ENCODE measurements around the gene PDZD2.

DNA sequence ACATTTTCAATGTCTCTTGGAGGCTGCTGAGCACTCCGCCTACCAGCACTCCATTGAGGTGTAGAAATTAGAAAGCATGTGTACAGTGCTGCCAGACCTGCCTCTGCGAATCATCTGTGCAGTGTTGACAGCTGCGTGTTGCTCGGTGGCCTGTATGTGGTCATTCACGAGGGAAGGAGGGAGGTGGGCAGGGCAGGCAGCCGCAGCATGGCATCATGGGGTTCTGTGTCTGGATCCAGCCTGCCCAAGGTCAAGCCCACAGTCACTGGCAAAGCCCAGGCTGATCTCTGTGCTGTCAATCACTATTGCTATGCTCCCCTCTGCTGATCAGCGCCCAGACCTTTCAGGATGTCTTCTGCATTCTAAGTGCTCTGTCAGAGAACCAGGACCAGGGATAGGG is 8.0 kb upstream of the PDZD2 start:
- TF ChIP-seq, protein P1, sequence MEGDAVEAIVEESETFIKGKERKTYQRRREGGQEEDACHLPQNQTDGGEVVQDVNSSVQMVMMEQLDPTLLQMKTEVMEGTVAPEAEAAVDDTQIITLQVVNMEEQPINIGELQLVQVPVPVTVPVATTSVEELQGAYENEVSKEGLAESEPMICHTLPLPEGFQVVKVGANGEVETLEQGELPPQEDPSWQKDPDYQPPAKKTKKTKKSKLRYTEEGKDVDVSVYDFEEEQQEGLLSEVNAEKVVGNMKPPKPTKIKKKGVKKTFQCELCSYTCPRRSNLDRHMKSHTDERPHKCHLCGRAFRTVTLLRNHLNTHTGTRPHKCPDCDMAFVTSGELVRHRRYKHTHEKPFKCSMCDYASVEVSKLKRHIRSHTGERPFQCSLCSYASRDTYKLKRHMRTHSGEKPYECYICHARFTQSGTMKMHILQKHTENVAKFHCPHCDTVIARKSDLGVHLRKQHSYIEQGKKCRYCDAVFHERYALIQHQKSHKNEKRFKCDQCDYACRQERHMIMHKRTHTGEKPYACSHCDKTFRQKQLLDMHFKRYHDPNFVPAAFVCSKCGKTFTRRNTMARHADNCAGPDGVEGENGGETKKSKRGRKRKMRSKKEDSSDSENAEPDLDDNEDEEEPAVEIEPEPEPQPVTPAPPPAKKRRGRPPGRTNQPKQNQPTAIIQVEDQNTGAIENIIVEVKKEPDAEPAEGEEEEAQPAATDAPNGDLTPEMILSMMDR (IDR thresholded peaks at IDR 0.05) = no peak
- TF ChIP-seq EP300 (IDR thresholded peaks at IDR 0.05) (no peak), POLR2A (IDR thresholded peaks at IDR 0.05) (no peak)

All from stomach (tissue), 4 donors.